Subcutaneous abdominal adipose tissue (tissue), 5 donors: Measurements from ENCODE around the gene GUCY1B1.

Experiments used
- H3K27ac ChIP-seq: one replicate; pipeline ENCODE4 v1.7.0; 2013; ENCODE audit warnings: low read depth, mild to moderate bottlenecking, inconsistent platforms, low read length, moderate library complexity
- H3K27me3 ChIP-seq, 5 donors: one replicate each; pipeline ENCODE4 v1.7.0; 2013; ENCODE audit warnings: low read length in 5 of 5, inconsistent platforms in 1 of 5; ENCODE audit not compliant: control insufficient read depth in 5 of 5, insufficient read depth in 4 of 5
- H3K36me3 ChIP-seq, 5 donors: one replicate each; pipeline ENCODE4 v1.7.0; 2013; ENCODE audit warnings: low read length in 5 of 5; ENCODE audit not compliant: control insufficient read depth in 5 of 5, insufficient read depth in 5 of 5
- H3K4me1 ChIP-seq, 5 donors: one replicate each; pipeline ENCODE4 v1.7.0; 2013; ENCODE audit warnings: low read length in 5 of 5, mild to moderate bottlenecking in 3 of 5, moderate library complexity in 1 of 5; ENCODE audit not compliant: control insufficient read depth in 5 of 5, insufficient read depth in 5 of 5
- H3K4me3 ChIP-seq, 5 donors: one replicate each; pipeline ENCODE4 v1.7.0; 2013; ENCODE audit warnings: low read length in 5 of 5, low read depth in 1 of 5
- H3K9ac ChIP-seq, 5 donors: one replicate each; pipeline ENCODE4 v1.7.0; 2013; ENCODE audit warnings: low read length in 5 of 5, mild to moderate bottlenecking in 4 of 5, moderate library complexity in 3 of 5
- H3K9me3 ChIP-seq, 5 donors: one replicate each; pipeline ENCODE4 v1.7.0; 2013; ENCODE audit warnings: low read length in 5 of 5; ENCODE audit not compliant: control insufficient read depth in 5 of 5
- donor health status: healthy.
- donor health status: healthy.
- donor health status: healthy.
- donor health status: healthy.
- donor health status: healthy.

GUCY1B1 gene

GRCh38 chr4:155761047-155761446 lies 2.2 kb downstream of the GUCY1B1 start:
- peaks cover 0 to 18% (median 16%) of the 10 kb centered on the region in 5 donors for H3K4me1 ChIP-seq
- no peak overlapping the region for H3K4me3 ChIP-seq
- H3K9ac ChIP-seq: no peak overlapping the region
- H3K9me3 ChIP-seq: no peaks in the 10 kb centered on the region
- no peak overlapping the region for H3K27ac ChIP-seq
- peaks cover 0 to 3% (median 0%) of the 10 kb centered on the region in 5 donors for H3K27me3 ChIP-seq
- no peaks in the 10 kb centered on the region for H3K36me3 ChIP-seq

GRCh38 chr4:155761916-155762315 lies 3.1 kb downstream of the GUCY1B1 start:
- Histone ChIP-seq H3K27me3 (peaks cover 0 to 3% (median 0%) of the 10 kb centered on the region in 5 donors), H3K9ac (no peak overlapping the region), H3K4me1 (peaks cover 0 to 18% (median 16%) of the 10 kb centered on the region in 5 donors), H3K4me3 (no peak overlapping the region), H3K36me3 (no peaks in the 10 kb centered on the region), H3K27ac (no peak overlapping the region), H3K9me3 (no peaks in the 10 kb centered on the region)

- Histone ChIP-seq H3K27me3 (peaks cover 0 to 3% (median 0%) of the 10 kb centered on the region in 5 donors), H3K9me3 (no peaks in the 10 kb centered on the region), H3K4me3 (no peak overlapping the region), H3K4me1 (peaks cover 0 to 18% (median 16%) of the 10 kb centered on the region in 5 donors), H3K36me3 (no peaks in the 10 kb centered on the region), H3K27ac (no peak overlapping the region), H3K9ac (no peak overlapping the region)
Observed at GRCh38 chr4:155762334-155762733, 3.5 kb downstream of the GUCY1B1 start.

- no peaks in the 10 kb centered on the region for H3K9me3 ChIP-seq
- H3K27ac ChIP-seq: no peak overlapping the region
- no peak overlapping the region for H3K9ac ChIP-seq
- no peak overlapping the region for H3K4me3 ChIP-seq
- H3K27me3 ChIP-seq: peaks cover 0 to 3% (median 0%) of the 10 kb centered on the region in 5 donors
- H3K4me1 ChIP-seq: peaks cover 0 to 16% (median 15%) of the 10 kb centered on the region in 5 donors
- no peaks in the 10 kb centered on the region for H3K36me3 ChIP-seq
Observed at GRCh38 chr4:155763551-155763950, 4.7 kb downstream of the GUCY1B1 start.

GRCh38 chr4:155765149-155765548 lies 6.3 kb downstream of the GUCY1B1 start:
- Histone ChIP-seq H3K27ac (no peak overlapping the region), H3K36me3 (no peaks in the 10 kb centered on the region)

GRCh38 chr4:155766622-155767021 lies 7.8 kb downstream of the GUCY1B1 start:
- Histone ChIP-seq H3K9ac (no peak overlapping the region), H3K4me3 (no peak overlapping the region), H3K36me3 (no peaks in the 10 kb centered on the region), H3K27ac (no peak overlapping the region), H3K9me3 (no peaks in the 10 kb centered on the region), H3K27me3 (no peaks in the 10 kb centered on the region), H3K4me1 (peaks cover 0 to 4% (median 0%) of the 10 kb centered on the region in 5 donors)

More at GRCh38 chr4:155765149-155765548, 6.3 kb downstream of the GUCY1B1 start:
- Histone ChIP-seq H3K4me1 (peaks cover 0 to 4% (median under 1%) of the 10 kb centered on the region in 5 donors), H3K4me3 (no peak overlapping the region), H3K9me3 (no peaks in the 10 kb centered on the region), H3K9ac (no peak overlapping the region), H3K27me3 (no peaks in the 10 kb centered on the region)

GRCh38 chr4:155768370-155768769 lies 9.5 kb downstream of the GUCY1B1 start:
- H3K9me3 ChIP-seq: no peaks in the 10 kb centered on the region
- H3K9ac ChIP-seq: no peak overlapping the region
- H3K4me3 ChIP-seq: no peak overlapping the region
- H3K27ac ChIP-seq: no peak overlapping the region
- H3K4me1 ChIP-seq: peaks cover 0 to 4% (median 0%) of the 10 kb centered on the region in 5 donors
- no peaks in the 10 kb centered on the region for H3K36me3 ChIP-seq
- no peaks in the 10 kb centered on the region for H3K27me3 ChIP-seq

GRCh38 chr4:155769090-155769489 lies 10.3 kb downstream of the GUCY1B1 start:
- H3K4me1 ChIP-seq: peaks cover 0 to 4% (median 0%) of the 10 kb centered on the region in 5 donors
- H3K27ac ChIP-seq: no peak overlapping the region
- H3K4me3 ChIP-seq: no peak overlapping the region
- no peaks in the 10 kb centered on the region for H3K9me3 ChIP-seq
- no peaks in the 10 kb centered on the region for H3K27me3 ChIP-seq
- no peak overlapping the region for H3K9ac ChIP-seq
- no peaks in the 10 kb centered on the region for H3K36me3 ChIP-seq

- no peaks in the 10 kb centered on the region for H3K9me3 ChIP-seq
- no peak overlapping the region for H3K4me3 ChIP-seq
- H3K27ac ChIP-seq: no peak overlapping the region
- H3K36me3 ChIP-seq: peaks cover 0 to 2% (median 0%) of the 10 kb centered on the region in 5 donors
- H3K4me1 ChIP-seq: peaks cover 0 to 4% (median 0%) of the 10 kb centered on the region in 5 donors
- H3K27me3 ChIP-seq: no peaks in the 10 kb centered on the region
- no peak overlapping the region for H3K9ac ChIP-seq
Observed at GRCh38 chr4:155772459-155773195, 13.8 kb downstream of the GUCY1B1 start.

GRCh38 chr4:155773196-155773800 lies 14.5 kb downstream of the GUCY1B1 start:
- Histone ChIP-seq H3K4me3 (no peak overlapping the region), H3K36me3 (peaks cover 0 to 2% (median 0%) of the 10 kb centered on the region in 5 donors), H3K27me3 (no peaks in the 10 kb centered on the region), H3K9me3 (no peaks in the 10 kb centered on the region), H3K9ac (no peak overlapping the region), H3K4me1 (peaks cover 0 to 4% (median 3%) of the 10 kb centered on the region in 5 donors), H3K27ac (no peak overlapping the region)
